GM21526 (cell line): ENCODE results near the gene EXOC1L.

Experiments
- ATAC-seq: cut with Tn5 transposase; IDR thresholded peaks from one replicate; pipeline ENCODE4 v1.9.1; 2021; ENCODE audit warnings: moderate library complexity; ENCODE audit not compliant: unreplicated experiment, low FRiP score

EXOC1L gene

GRCh38 chr4:55819634-55820033 lies at the start of gene EXOC1L:
Gene EXOC1L, plus strand, starts transcription at chr4:55819790. Its CDS starts 237 bp downstream, at chr4:55820027.
- ATAC-seq: no peak

- no peak for ATAC-seq
Observed at GRCh38 chr4:55770662-55771061, 48.9 kb upstream of the EXOC1L start.

GRCh38 chr4:55781341-55781740 lies 38.2 kb upstream of the EXOC1L start:
- ATAC-seq: no peak

GRCh38 chr4:55781812-55782211 lies 37.8 kb upstream of the EXOC1L start:
- no peak for ATAC-seq

GRCh38 chr4:55783584-55783983 lies 36.0 kb upstream of the EXOC1L start:
- ATAC-seq: no peak

GRCh38 chr4:55784747-55785146 lies 34.8 kb upstream of the EXOC1L start:
- no peak for ATAC-seq

- no peak for ATAC-seq
Observed at GRCh38 chr4:55791666-55792065, 27.9 kb upstream of the EXOC1L start.

GRCh38 chr4:55793479-55793878 lies 26.1 kb upstream of the EXOC1L start:
- ATAC-seq: no peak

- no peak for ATAC-seq
Observed at GRCh38 chr4:55794053-55794452, 25.5 kb upstream of the EXOC1L start.

- no peak for ATAC-seq
Observed at GRCh38 chr4:55795341-55795740, 24.2 kb upstream of the EXOC1L start.

- ATAC-seq: no peak
Observed at GRCh38 chr4:55801498-55801897, 18.1 kb upstream of the EXOC1L start.

GRCh38 chr4:55807556-55807955 lies 12.0 kb upstream of the EXOC1L start:
- no peak for ATAC-seq

- ATAC-seq: no peak
Observed at GRCh38 chr4:55808186-55808585, 11.4 kb upstream of the EXOC1L start.

GRCh38 chr4:55808632-55809031 lies 11.0 kb upstream of the EXOC1L start:
- ATAC-seq: no peak

GRCh38 chr4:55817691-55818090 lies 1.9 kb upstream of the EXOC1L start:
- ATAC-seq: no peak

GRCh38 chr4:55820279-55820678 lies 689 bp downstream of the EXOC1L start:
- no peak for ATAC-seq

GRCh38 chr4:55822329-55822728 lies 2.7 kb downstream of the EXOC1L start:
- no peak for ATAC-seq

- ATAC-seq: no peak
Observed at GRCh38 chr4:55824865-55825264, 5.3 kb downstream of the EXOC1L start.

GRCh38 chr4:55826986-55827385 lies 7.4 kb downstream of the EXOC1L start:
- ATAC-seq: no peak

GRCh38 chr4:55827582-55827981 lies 8.0 kb downstream of the EXOC1L start:
- no peak for ATAC-seq

- ATAC-seq: no peak
Observed at GRCh38 chr4:55830048-55830447, 10.5 kb downstream of the EXOC1L start.

GRCh38 chr4:55830716-55831115 lies 11.1 kb downstream of the EXOC1L start:
- ATAC-seq: no peak

GRCh38 chr4:55834086-55834795 lies 14.7 kb downstream of the EXOC1L start:
- no peak for ATAC-seq
